GM12801 (cell line): Measurements from ENCODE around the gene C15orf61.

Experiments used
- TF ChIP-seq, protein P1 (sequence below): IDR thresholded peaks from one replicate; pipeline ENCODE4 v1.5.1; 2011; ENCODE audit warnings: control low read depth; ENCODE audit not compliant: insufficient read length; ENCODE audit errors: extremely low read depth

The C15orf61 gene

GRCh38 chr15:67508407-67508806 is 12.5 kb upstream of the C15orf61 start:
- TF ChIP-seq, protein P1, sequence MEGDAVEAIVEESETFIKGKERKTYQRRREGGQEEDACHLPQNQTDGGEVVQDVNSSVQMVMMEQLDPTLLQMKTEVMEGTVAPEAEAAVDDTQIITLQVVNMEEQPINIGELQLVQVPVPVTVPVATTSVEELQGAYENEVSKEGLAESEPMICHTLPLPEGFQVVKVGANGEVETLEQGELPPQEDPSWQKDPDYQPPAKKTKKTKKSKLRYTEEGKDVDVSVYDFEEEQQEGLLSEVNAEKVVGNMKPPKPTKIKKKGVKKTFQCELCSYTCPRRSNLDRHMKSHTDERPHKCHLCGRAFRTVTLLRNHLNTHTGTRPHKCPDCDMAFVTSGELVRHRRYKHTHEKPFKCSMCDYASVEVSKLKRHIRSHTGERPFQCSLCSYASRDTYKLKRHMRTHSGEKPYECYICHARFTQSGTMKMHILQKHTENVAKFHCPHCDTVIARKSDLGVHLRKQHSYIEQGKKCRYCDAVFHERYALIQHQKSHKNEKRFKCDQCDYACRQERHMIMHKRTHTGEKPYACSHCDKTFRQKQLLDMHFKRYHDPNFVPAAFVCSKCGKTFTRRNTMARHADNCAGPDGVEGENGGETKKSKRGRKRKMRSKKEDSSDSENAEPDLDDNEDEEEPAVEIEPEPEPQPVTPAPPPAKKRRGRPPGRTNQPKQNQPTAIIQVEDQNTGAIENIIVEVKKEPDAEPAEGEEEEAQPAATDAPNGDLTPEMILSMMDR, result no peak

DNA sequence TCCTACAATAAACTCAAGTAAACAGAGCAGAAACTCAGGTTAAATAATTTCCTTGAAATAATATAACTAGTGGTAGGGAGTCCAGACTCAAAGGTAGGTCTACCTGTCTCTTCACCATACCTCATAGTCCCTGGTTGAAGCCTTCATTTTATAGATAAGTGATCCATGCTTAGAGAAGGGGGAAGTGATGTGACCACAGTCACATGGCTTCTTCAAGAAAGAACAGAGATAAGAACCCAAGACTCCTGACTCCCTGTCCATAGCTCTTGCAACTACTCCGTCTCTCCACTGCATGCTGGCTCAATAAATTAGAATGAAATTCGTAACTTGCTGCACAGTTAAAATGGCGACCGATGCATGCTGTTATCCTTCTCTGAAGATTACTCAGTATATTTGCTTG is 11.0 kb upstream of the C15orf61 start:
- TF ChIP-seq, protein P1, result no peak

DNA sequence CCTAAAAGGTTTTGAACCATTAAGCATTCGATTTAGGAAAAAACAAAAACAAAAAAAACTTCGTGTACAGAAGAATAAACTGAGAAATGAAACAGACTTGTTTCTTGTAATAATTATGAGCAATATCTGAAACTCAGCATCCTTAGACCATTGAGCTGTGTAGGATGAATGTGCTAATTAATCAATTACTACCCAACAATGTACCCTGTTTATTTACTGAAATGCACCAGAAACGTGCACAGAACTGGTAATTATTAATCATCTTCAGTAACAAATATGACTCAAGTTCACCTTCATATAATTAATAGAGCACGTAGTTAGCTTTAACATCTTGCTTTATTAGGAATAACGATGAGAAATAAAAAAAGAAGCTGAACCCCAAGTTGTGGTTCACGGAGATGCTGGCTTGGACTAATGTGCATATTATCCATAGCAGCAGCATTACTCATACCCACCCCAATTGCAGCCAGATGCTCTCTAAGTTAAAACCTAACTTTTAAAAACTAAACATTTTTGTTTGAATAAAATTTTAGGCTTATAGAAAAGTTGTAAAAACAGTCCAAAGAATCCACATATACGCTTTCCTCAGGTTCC is 10.2 kb upstream of the C15orf61 start:
- TF ChIP-seq, protein P1, result no peak

GRCh38 chr15:67511606-67512005 is 9.3 kb upstream of the C15orf61 start:
- TF ChIP-seq, protein P1, result no peak

GRCh38 chr15:67512140-67512539 is 8.8 kb upstream of the C15orf61 start:
- TF ChIP-seq, protein P1, result no peak

DNA sequence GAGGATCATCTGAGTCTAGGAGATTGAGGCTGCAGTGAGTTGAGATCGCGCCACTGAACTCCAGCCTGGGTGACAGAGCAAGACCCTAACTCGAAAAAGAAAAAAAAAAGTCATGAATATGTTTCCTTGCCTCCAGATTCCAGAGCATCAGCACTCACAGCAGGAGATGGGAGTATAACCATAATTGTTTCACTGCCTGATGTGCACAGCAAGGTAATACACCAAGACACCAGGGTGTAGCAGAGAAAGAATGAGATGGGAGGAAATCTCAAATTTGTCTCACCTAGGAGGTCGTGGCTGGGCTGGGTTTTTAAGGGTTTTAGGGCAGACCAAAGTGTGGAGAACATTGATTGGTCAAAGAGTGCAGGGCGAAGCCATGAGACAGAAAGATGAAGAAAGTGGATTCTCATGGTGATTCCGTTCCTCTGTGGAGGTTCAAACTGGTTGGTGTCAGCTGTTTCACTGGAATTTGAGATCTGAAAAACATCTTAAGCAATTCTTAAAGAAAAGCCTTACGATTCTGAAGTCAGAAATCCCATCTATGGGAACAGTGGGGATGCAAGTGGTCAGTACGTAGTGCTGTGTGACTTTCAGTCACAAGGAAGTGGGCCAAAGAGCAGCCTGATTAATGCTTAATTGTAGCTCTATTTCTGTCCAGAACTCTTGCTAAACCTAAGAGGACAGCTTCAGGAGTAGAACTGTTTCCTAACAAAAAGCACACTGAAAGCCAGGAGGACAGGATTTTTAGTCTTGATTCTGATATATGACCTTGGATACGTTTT is 7.8 kb upstream of the C15orf61 start:
- TF ChIP-seq, protein P1, result no peak

DNA sequence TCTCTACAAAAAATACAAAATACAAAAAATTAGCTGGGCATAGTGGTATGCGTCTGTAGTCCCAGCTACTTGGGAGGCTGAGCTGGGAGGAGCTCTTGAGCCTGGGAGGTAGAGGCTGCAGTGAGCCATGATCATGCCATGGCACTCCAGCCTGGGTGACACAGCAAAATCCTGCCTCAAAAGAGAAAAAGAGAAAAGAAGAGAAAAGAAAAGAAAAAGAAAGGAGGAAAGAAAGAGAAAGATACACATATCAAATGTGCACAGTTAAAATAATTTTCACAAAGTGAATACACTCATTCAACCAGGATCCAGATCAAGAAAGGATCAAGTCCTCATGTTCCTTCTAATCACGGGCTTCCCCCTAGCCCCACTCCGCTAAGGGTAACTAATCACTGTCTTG is 5.8 kb upstream of the C15orf61 start:
- TF ChIP-seq, protein P1, result no peak
